GM12878 (cell line): Measurements from ENCODE around the gene CDH4. TPM values are rescaled to one million over a fixed set of nuclear protein-coding genes. Genes with fewer than 3 reads are reported as not detected.

ENCODE experiments used
- BHLHE40 ChIP-seq, 2 experiments: fragments of 450-650 bp in 1 of 2; IDR thresholded peaks; 2 replicates each; pipeline ENCODE4 v1.6.1; 2011 to 2017; ENCODE audit warnings: low read depth in 2 of 2, borderline replicate concordance in 1 of 2, improper control_type of control experiment in 1 of 2, low read length in 1 of 2, mild to moderate bottlenecking in 1 of 2
- CHD1 ChIP-seq: IDR thresholded peaks from 2 replicates; pipeline ENCODE4 v1.6.1; 2012; ENCODE audit warnings: low read depth, low read length, improper control_type of control experiment
- E4F1 ChIP-seq: fragments of 450-650 bp; IDR thresholded peaks from 2 replicates; pipeline ENCODE4 v1.6.1; 2018; ENCODE audit warnings: borderline replicate concordance, mild to moderate bottlenecking; ENCODE audit not compliant: partially characterized antibody
- KAT2A ChIP-seq: conservative IDR thresholded peaks from 2 replicates; pipeline ENCODE4 v1.6.1; 2011; ENCODE audit warnings: low read depth, low read length; ENCODE audit not compliant: control insufficient read depth
- LARP7 ChIP-seq: fragments of 450-650 bp; IDR thresholded peaks from 2 replicates; pipeline ENCODE4 v1.6.1; 2017; ENCODE audit warnings: mild to moderate bottlenecking
- RAD51 ChIP-seq: fragments of 450-650 bp; IDR thresholded peaks from 2 replicates; pipeline ENCODE4 v1.6.1; 2016; ENCODE audit warnings: moderate library complexity, mild to moderate bottlenecking, inconsistent platforms
- RCOR1 ChIP-seq: conservative IDR thresholded peaks from 2 replicates; pipeline ENCODE4 v1.6.1; 2012; ENCODE audit warnings: low read depth, low read length, improper control_type of control experiment
- SIX5 ChIP-seq: IDR thresholded peaks from 2 replicates; pipeline ENCODE4 v1.6.1; 2011; ENCODE audit warnings: mild to moderate bottlenecking, low read depth, low read length, moderate library complexity; ENCODE audit not compliant: severe bottlenecking
- SMAD5 ChIP-seq: IDR thresholded peaks from 2 replicates; pipeline ENCODE4 v1.6.1; 2016; ENCODE audit warnings: antibody characterized with exemption, low read depth
- USF2 ChIP-seq: IDR thresholded peaks from 2 replicates; pipeline ENCODE4 v1.6.1; 2011; ENCODE audit warnings: low read depth, low read length, improper control_type of control experiment, borderline replicate concordance
- ZNF592 ChIP-seq: fragments of 450-650 bp; IDR thresholded peaks from 2 replicates; pipeline ENCODE4 v1.6.1; 2017; ENCODE audit warnings: mild to moderate bottlenecking, moderate library complexity
- ZNF687 ChIP-seq: fragments of 450-650 bp; IDR thresholded peaks from 2 replicates; pipeline ENCODE4 v1.6.1; 2017; ENCODE audit warnings: mild to moderate bottlenecking, moderate library complexity
- polyA plus RNA-seq, 11 experiments: library from polyadenylated mRNA; depleted of rRNA in 4 of 11; unstranded in 6 of 11; stranded (reverse) in 5 of 11; fragments of >200 nt; fragmentation: Nextera tagmentation in 4 of 11; fragmentation: Illumina TruSeq in 1 of 11; extraction: Ambion mirVana in 4 of 11; extraction: Trizol in 1 of 11; gene quantifications; 1 replicate in 1 of 11; 2 replicates in 10 of 11; pipeline versions ENCODE4 v1.2.1 to v1.2.3, GENCODE V29; 2011 to 2016; ENCODE audit warnings: inconsistent platforms in 2 of 11, missing spikeins in 2 of 11, low read depth in 1 of 11
- total RNA-seq, 4 experiments: library from RNA; depleted of rRNA in 3 of 4; stranded (reverse); fragments of >200 nt in 3 of 4; fragmentation: Illumina TruSeq in 1 of 4; extraction: Trizol in 1 of 4; gene quantifications; 2 replicates each; pipeline versions ENCODE4 v1.2.1 to v1.2.3, GENCODE V29; 2013 to 2021
- TF ChIP-seq, protein P1 (sequence below): IDR thresholded peaks from 2 replicates; pipeline ENCODE4 v1.6.1; 2011; ENCODE audit warnings: borderline replicate concordance, low read depth, mild to moderate bottlenecking, moderate library complexity, low read length; ENCODE audit not compliant: insufficient read depth, poor library complexity, severe bottlenecking
- TF ChIP-seq, protein P2 (sequence below): IDR thresholded peaks from 2 replicates; pipeline ENCODE4 v1.6.1; 2011; ENCODE audit warnings: mild to moderate bottlenecking, low read depth, low read length, moderate library complexity; ENCODE audit not compliant: insufficient replicate concordance

Gene CDH4
- total and polyA plus RNA-seq, 10 of the 15 experiments (the other 5 are each of a cell fraction or from before 2014, with no cell fraction given) = not detected

DNA sequence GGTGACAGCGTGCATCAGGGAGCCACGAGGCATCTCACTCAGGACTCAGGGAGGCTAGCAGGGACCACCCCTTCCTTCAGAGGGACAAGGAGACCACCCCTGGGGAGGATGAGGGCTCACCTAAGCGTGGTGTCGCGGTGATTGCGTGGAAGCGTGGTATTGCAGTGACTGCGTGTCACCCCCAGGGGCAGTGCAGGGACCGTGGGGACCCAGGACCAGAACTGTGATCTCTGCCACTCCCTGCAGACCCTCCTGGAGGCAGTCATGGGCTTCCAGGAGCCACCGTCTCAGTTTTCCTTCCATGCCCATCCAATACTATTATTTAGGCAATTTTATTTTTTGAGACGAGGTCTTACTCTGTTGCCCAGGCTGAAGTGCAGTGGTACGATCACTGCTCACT lies 666.5 kb downstream of the CDH4 start (continued):
- TF ChIP-seq, protein P1, sequence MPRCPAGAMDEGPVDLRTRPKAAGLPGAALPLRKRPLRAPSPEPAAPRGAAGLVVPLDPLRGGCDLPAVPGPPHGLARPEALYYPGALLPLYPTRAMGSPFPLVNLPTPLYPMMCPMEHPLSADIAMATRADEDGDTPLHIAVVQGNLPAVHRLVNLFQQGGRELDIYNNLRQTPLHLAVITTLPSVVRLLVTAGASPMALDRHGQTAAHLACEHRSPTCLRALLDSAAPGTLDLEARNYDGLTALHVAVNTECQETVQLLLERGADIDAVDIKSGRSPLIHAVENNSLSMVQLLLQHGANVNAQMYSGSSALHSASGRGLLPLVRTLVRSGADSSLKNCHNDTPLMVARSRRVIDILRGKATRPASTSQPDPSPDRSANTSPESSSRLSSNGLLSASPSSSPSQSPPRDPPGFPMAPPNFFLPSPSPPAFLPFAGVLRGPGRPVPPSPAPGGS = no peak
- no peak for TF ChIP-seq E4F1
- TF ChIP-seq KAT2A = no peak
- no peak for TF ChIP-seq LARP7
- TF ChIP-seq USF2 = no peak
- TF ChIP-seq ZNF592 = no peak
- no peak for TF ChIP-seq ZNF687
- no peak for TF ChIP-seq RAD51
- TF ChIP-seq RCOR1 = no peak
- TF ChIP-seq CHD1 = no peak
- TF ChIP-seq, protein P2, sequence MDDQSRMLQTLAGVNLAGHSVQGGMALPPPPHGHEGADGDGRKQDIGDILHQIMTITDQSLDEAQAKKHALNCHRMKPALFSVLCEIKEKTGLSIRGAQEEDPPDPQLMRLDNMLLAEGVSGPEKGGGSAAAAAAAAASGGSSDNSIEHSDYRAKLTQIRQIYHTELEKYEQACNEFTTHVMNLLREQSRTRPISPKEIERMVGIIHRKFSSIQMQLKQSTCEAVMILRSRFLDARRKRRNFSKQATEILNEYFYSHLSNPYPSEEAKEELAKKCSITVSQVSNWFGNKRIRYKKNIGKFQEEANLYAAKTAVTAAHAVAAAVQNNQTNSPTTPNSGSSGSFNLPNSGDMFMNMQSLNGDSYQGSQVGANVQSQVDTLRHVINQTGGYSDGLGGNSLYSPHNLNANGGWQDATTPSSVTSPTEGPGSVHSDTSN = no peak
- TF ChIP-seq BHLHE40 (IDR thresholded peaks at IDR 0.05; ENCODE audit: borderline replicate concordance in 1 of 2, low read depth in 2 of 2, low read length in 1 of 2) = no peak
- TF ChIP-seq SIX5 = no peak
- TF ChIP-seq SMAD5 = no peak
